Stimulated activated CD8-positive, alpha-beta memory T cell treated with anti-CD3 and anti-CD28 coated beads, Interleukin-4, amount 100 ng/mL, for 1 hour (primary cell): Measurements from ENCODE around the gene XPO6.

ENCODE experiments used
- DNase-seq, 2 donors: peaks; one replicate each; pipeline ENCODE4 v3.0.0-alpha.2; 2020; ENCODE audit warnings: low read depth in 2 of 2, low spot score in 1 of 2

The XPO6 gene

DNA sequence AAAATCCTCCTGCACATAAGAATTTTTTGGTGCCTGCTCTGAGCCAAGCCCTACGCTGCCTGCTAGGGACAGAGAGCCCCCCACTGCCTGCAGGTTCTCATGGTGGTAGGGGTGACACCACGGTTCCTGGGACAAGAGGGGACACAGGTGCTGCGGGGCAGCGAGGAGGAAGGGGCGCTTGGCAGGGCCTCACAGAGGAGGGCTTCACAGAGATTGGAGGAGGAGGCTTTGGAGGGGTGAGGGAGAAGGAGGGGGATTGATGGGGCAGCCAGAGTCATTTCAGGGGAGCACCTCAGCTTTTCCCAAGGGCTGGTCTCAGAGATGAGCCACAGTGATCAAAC lies 118.4 kb downstream of the XPO6 start:
- DNase-seq: no peak

DNA sequence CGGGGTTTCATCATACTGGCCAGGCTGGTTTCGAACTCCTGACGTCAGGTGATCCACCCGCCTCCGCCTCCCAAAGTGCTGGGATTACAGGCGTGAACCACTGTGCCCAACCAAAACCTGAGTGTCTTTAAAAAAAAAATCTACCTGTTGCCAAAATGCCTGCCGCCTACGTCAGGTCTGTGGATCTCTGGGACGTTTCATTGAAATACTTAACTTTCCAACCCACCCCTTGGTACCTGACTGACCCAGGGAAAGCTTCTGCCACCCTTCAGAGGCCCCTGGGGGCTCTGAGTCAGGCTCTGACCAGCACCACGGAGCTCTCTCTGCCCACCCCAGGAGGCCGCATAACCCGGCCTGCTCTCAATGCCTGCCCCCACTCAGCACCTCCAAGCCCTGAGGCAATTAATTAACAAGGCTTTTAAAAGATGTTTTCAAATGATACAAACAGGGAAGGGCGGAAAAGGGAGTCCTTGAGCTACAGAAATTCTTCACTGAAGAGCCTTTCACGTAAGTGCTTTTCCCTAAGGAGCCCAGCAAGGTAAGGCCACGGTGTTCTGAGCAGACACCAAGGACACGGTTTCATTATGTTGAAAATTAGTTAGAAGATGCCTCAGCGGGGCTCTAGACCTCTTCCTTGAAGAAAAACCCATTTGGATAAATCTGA lies 118.9 kb downstream of the XPO6 start:
- no peak for DNase-seq

DNA sequence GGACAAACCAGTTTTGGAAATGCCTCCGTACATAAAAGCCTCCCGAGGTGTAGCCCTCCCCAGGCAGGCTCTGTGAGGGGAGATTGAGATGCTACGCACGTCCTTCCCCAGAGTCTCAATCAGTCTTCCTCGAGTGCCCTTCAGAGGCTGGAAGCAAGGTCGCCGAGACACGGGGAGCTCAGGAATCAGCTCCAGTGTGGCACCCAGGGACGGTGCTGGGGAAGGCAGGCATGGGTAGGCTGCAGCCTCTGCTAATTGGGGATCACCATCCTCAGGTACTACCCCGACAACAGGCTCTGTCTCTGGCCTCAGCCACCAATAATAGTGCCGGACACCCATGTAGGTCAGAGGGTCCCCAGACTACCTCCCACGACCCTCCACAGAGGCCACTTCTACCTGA lies 120.1 kb downstream of the XPO6 start:
- DNase-seq: no peak

DNA sequence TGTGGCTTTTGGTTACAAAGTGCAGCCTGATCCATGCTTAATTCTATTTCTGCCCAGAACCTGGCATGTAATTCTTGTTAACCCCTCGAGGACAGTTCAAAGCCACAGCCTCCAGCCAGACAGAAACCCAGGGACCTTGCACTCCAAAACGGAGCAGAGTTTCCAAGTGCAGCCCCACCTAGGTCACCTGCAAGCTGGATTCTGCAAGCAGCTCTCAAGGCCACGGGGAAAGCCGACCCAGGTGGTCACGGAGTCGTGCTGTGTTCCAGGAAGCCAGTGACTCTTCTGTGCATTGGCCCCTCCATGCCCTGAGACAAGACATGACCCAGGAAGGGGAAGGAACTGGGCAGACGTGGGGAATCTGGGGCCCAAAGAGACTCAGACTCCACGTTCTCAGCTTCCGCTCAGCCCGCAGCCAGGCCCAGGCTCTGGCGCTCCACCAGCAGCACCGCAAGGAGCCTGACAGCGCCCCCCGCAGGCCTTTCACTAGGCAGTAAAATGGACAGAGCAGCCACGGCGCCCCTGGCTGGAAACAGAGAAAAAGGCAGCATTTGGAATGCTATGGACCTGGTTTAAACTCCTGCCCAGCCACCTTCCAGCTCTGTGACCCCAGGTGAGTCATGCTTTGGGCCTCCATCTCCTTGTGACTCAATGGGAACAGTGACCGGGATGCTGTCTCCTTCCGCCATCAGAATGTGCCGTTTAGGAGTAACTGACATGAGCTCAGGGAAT lies 121.0 kb downstream of the XPO6 start:
- no peak for DNase-seq

DNA sequence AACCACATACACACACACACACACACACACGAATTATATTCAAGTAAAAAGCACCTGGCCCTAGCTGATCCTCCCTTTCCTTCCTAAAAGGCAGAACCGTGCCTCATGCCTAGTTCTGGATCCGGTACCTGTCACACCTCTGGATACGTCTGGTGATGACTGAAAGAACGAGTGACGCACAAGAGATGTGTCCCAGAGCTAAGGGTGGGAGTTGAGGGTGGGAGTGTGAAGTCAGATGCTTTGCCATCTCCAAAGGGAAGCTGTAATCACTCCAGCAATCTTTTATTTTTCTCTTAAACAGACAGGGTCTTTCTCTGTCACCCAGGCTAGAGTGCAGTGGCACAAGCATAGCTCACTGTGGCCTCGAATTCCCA lies 121.8 kb downstream of the XPO6 start:
- no peak for DNase-seq

DNA sequence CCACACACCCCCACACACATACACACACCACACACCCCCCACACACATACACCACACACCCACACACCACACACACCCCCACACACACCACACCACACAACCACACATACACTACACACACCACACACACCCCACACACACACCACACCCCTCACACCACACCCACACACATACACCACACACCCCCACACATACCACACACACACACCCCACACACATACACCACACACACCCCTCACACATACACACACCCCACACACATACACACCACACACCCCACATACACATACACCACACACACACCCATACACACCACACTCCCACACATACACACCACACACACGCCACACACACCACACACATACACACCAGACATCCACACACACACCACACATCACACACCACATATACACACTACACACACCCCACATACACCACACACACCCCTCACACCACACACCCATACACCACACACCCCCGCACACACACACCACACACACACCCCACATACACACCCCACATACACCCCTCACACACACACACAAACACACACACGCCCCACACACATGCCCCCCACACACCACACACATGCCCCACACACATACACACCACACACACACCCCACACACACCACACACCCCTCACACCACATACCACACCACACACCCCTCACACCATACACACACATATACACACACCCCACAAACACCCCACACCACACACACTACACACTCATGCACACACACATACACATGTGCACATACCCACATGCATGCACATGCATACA lies 122.4 kb downstream of the XPO6 start:
- DNase-seq: no peak

DNA sequence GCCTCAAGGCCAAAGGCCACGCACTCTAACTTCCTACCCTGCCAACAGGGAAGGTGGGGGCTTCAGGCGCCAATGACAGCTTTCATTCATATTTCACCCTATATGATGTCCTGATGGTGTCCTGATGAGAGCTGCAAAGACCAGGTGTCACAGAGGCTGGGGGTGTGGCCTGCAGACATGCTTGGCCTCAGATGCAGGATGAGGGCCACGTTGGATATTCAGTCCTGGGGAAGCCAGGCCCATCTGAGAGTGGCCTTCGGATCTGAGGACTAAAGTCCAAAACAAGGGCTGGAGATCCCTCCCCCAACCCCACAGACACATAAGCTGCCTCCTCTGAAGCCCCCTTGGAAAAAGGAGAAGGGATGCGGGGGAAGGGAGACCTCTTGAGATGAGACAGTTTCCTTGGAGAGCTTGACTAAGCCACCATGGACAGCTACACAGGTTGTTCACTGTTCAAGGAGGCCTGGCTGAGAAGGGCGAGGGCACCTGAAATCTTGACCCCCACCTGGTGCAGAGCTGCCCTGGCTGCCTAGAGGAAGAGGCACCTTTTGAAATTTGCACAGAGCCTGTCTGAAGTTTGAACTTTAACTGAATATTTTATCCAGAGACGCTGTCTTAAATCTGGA lies 124.0 kb downstream of the XPO6 start:
- no peak for DNase-seq

DNA sequence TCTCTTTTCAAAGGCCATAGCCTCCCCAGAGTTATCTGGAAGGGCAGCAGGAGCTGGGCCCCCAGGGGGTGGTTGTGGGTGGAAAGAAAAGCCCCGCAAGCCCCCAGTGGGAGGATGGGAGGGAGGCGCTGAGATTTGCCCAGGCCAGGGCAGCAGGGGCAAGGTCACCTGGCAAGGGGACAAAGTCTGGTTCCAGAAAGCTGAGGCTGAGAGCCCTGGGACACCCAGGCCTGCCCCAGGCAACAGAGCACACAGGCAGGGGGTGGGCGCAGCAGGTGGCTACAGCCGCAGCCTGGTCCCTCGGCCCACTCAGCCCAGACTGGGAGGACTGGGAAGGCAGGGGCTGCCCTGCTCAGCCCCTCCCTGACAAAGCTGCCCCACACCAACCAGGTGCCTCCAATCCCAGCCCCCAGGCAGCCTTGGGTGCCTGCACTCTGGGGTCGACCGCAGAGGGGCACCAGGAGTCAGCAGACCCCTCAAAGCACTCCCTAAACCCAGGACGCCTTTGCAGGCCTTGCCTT lies 124.6 kb downstream of the XPO6 start:
- no peak for DNase-seq

DNA sequence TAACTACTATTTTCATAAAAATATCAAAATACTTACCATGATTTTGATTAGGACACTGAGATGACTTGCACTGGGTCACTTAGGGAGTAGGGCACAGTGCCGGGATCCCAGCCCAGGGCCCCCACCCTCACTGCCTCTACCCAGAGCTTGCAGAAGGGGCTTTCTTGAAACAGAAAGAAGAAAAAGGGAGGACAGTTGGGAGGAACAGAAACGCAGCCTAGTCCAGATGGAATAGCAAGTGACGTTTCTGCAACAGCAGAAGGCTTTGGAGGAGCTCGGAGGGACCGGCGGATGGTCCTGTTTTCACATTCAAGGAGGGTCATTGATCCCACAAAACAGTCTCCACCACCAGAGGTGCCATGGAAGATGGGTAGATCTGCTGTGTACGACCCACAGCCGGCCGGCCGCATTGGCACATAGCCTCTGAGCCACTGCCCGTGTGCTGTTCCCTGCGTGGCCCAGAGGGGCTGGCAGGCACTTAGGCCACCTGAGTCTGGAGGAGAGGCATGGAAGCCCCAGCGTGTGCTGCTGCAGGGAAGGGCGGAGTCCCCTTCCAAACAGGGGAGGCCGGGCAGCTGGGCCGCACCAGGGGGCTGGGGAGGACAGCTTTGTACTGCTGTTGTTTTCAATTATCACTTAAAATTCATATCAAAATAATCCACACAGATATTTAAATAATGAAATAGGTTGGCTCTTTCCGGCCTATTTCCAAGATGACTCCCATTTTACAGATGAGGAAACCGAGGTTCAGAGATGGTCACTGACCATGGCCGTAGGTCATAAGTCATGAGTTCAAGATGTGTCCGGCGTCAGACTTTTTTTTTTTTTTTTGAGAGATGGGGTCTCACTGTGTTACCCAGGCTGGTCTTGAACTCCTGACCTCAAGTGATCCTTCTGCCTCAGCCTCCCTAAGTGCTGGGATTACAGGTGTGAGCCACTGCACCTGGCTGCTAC lies 125.3 kb downstream of the XPO6 start:
- DNase-seq: no peak

DNA sequence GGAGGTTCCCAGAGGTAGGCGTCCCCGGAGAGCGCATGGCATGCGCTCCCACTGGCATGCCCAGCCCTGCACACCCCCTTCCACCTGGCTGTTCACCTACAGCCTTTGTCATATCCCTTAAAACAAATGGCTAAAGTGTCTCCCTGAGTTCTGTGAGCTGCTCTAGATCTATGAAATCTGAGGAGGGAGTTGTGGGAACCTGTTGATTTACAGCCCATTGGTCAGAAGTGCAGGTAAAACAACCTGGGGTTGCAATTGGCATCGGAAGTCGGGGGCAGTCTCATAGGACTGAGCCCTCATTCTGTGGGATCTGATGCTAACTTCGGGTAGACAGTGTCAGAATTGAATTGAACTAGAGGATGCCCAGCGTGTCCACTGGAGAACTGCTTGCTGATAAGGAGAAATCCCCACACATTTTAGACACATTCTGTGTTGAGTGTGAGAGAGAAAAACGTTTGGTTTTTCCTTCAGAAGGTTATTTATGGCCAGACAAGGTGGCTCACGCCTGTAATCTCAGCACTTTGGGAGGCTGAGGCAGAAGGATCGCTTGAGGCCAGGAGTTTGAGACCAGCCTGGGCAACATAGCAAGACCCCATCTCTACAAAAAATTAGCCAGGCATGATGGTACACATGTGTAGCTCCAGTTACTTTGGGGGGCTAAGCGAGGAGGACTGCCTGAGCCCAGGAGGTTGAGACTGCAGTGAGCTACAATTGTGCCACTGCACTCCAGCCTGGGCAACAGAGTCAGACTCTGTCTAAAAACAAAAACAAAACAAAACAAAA lies 126.2 kb downstream of the XPO6 start:
- no peak for DNase-seq

DNA sequence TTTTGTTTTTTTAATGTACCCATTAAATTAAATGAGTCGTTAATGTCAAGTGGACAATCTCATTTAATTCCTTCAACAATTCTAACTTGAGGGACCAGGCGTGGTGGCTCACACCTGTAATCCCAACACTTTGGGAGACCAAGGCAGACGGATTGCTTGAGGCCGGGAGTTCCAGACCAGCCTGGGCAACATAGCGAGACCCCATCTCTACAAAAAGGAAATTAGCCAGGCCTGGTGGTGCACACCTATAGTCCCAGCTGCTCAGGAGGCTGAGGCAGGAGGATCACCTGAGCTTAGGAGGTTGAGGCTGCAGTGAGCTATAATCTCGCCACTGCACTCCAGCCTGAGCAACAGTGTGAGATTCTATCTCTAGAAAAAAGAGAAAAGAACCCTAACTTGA lies 127.6 kb downstream of the XPO6 start:
- no peak for DNase-seq

DNA sequence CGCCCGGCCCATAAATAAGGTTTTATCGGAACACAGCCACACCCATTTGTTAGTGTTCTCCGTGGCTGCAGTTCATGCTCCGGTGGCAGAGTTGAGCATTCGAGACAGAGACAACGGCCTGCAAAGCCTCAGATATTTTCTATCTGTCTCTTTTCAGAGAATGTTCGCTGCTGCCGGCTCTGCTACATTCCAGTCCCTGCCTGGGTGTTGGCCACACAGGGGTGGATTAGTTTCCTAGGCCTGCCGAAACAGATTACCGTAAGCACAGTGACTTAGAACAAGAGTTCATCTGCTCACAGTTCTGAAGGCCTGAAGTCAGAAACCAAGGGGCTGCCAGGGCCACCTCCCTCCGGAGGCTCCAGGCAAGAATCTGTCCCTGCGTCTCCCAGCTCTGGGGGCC lies 129.1 kb downstream of the XPO6 start:
- no peak for DNase-seq

DNA sequence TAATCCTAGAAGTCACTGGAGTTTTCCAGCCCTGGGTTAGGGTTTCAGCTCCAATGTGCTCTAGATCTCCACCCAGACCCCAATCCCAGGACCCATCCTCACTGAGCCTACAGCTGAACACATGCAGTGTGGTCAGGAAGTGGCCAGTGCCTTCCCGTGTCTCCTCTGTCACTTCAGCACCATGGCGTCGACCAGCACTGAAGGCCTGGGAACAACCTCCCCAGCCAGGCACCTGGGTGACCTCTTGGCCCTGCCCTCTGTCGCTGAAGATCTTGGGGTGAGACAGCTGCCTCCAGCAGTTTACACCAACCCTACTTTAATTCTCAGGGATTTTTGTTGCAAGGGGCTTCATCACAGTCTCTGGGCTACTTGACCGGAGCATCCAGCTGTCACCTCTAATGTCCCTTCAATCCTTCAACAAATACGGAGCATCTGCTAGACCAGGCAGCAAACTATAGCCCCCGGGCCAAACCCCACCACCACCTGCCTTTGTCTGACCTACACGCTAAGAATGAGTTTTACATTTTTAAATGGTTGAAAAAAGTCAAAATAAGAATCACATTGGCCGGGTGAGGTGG lies 130.3 kb downstream of the XPO6 start:
- DNase-seq: no peak

DNA sequence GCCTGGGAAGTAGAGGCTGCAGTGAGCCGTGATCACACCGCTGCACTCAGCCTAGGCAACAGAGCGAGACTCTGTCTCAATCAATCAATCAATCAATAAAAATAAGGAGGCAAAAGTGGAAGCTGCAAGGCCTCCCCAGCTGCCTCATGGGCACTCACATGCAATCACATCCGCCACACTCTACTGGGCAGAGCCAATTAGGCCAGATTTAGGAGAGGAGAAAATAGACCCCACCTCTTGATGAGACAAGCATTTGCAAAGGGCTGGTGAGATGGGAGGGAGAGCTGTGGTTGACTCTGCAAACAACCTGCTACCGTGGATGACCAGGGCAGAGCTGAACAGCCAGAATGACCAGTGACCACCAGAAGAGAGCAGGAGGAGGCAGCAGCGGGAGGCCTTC lies 133.5 kb downstream of the XPO6 start:
- no peak for DNase-seq

DNA sequence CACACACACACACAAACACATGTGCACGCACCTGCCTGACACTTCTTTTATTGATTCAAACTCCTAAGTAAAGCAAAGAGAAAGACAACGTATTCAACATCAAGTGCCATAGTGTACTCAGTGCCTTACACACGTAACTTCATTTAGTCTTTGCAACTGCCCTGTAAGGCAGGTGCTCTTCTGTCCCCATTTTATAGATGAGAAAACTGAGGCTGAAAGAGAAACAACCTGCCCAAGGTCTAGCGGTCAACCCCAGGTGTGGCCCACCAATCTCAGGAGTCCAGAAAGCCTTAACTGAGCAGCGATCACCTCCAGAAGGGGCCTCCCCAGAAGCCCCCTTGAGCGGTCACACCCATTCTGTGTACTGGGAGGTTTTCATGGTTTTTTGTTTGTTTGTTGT lies 137.9 kb downstream of the XPO6 start:
- no peak for DNase-seq

DNA sequence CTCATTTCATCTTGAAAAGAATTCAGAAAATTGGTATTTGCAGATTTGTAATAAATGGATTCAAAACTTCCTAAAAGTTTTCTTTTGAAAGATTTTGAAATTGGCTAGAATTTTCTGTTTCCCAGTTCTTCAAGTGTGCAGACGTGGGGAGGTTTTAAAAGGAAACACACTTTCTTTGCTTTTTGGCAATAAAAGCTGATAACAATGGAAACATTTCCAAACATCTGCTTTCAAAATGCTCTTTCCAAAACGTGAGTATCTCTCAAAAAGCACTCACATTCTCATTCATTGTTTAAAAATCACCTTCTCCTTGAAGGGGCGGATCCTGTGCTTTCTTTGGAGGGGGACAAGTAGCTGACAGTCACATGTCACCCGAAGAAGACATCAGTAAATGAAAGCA lies 139.7 kb downstream of the XPO6 start:
- no peak for DNase-seq

DNA sequence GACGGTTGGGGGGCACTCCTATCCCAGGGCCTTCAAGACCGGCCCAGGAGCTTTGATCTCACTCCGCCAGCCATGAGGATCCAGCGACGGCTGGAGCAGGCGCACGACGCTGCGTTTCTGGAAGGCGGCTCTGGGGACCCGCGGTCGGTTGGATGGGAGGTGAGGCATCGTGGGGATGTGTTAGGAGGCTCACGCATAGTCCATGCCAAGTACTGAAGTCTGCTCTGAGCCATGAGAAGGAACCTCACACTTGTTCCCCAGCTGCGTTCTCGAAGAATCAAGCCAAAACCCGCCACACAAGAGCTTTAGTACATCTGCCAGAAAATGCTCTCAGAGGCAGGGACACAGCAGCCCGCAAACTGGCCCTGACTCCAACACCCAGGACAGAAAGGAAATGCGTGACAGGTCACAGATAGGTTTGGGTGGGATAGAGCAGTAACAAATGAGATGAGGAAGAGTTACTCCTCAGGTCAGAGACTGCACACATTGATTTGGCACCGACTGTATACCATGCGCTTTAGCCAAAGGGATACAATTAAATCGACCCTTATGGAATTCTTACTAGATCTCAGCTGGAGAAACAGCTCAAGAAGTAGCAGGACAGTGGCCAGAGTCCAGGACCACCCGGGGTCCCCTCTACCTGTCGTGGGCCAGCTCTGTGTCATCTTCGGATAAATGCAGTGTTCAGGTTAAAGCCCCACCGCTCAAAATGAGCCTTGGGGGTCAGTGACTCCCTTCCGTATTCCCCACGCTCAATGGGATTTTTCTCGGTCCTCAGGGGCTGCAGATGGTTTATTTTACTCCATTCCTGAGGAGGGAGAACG lies 141.6 kb downstream of the XPO6 start:
- no peak for DNase-seq

DNA sequence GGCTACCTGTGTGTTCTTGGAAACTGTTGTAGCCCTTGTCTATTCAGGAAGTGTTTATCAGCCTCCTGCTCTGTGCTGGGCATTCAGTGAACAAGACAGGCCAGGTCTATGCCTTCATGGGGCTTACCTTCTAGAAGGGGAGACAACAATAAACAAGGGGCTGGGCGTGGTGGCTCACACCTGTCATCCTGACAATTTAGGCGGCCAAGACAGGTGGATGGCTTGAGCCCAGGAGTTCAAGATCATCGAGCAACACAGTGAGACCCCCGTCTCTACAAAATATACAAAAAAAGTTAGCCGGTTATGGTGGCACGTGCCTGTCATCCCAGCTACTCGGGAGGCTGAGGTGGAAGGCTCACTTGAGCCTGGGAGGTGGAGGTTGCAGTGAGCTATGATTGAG lies 142.8 kb downstream of the XPO6 start:
- DNase-seq: no peak
